Measurements from ENCODE around the gene ADORA2B.

- peak; percentile 24 to 44 (median 41) for TF ChIP-seq CTCF (IDR thresholded peaks at IDR 0.05)
- no peak for TF ChIP-seq POLR2A (IDR thresholded peaks at IDR 0.05)
Measured at GRCh38 chr17:16013943-16014407, 69.0 kb downstream of the ADORA2B start.
